Calu3 (cell line): ENCODE data around the gene TSSC4. TPM values are rescaled to one million over a fixed set of nuclear protein-coding genes. Genes with fewer than 3 reads are reported as not detected.

ENCODE experiments used
- Bru-seq: library from RNA; stranded (reverse); fragments of 400-500 nt; gene quantifications from one replicate; lab custom pipeline; 2021; lab: Mats Ljungman, UMichigan
- BruChase-seq, 2 experiments: library from RNA; stranded (reverse); fragments of 400-500 nt; gene quantifications; one replicate each; lab custom pipeline; 2021; lab: Mats Ljungman, UMichigan
- BruUV-seq: library from RNA; stranded (reverse); fragments of 400-500 nt; replicated peaks from 2 replicates; lab custom pipeline; 2021; lab: Mats Ljungman, UMichigan
- CTCF ChIA-PET: fragments of 300-600 bp; sonication (Branson Sonifier 250); formaldehyde crosslinking; loops from one replicate; lab custom pipeline; 2022; ENCODE audit warnings: antibody characterized with exemption; lab: Charles Lee
- DNase-seq: peaks from one replicate; pipeline ENCODE4 v3.0.0; 2022
- H3K27ac Mint-ChIP-seq: one replicate; pipeline ENCODE4 v1.8.0; 2022; ENCODE audit warnings: mixed read lengths; ENCODE audit not compliant: unreplicated experiment
- H3K27me3 Mint-ChIP-seq: one replicate; pipeline ENCODE4 v1.8.0; 2022; ENCODE audit warnings: mixed read lengths; ENCODE audit not compliant: unreplicated experiment
- H3K36me3 Mint-ChIP-seq: one replicate; pipeline ENCODE4 v1.8.0; 2022; ENCODE audit warnings: mild to moderate bottlenecking, moderate library complexity, mixed read lengths; ENCODE audit not compliant: insufficient read depth, unreplicated experiment
- H3K4me1 Mint-ChIP-seq: one replicate; pipeline ENCODE4 v1.8.0; 2022; ENCODE audit warnings: mild to moderate bottlenecking, low read depth, mixed read lengths; ENCODE audit not compliant: unreplicated experiment
- H3K4me3 Mint-ChIP-seq: one replicate; pipeline ENCODE4 v1.8.0; 2022; ENCODE audit warnings: mild to moderate bottlenecking, low read depth, moderate library complexity, mixed read lengths; ENCODE audit not compliant: unreplicated experiment
- H3K9me3 Mint-ChIP-seq: one replicate; pipeline ENCODE4 v1.8.0; 2022; ENCODE audit warnings: low read depth, mixed read lengths; ENCODE audit not compliant: unreplicated experiment
- CTCF ChIP-seq: fragments of 200-600 bp; IDR thresholded peaks from one replicate; pipeline ENCODE4 v1.8.0; 2022; ENCODE audit warnings: antibody characterized with exemption; ENCODE audit not compliant: unreplicated experiment
- intact Hi-C: fragments of 100-400 bp; cut with micrococcal nuclease; formaldehyde crosslinking; loops from one replicate; pipeline ENCODE4 v1.10.0; 2022; ENCODE audit not compliant: unreplicated experiment
- long read RNA-seq: library from polyadenylated mRNA; stranded (forward); transcript quantifications from one replicate; pipeline ENCODE4 v2.0.0, GENCODE V29; 2022
- total RNA-seq: library from RNA; stranded (reverse); gene quantifications from 2 replicates; pipeline ENCODE4 v1.2.3, GENCODE V29; 2022

The TSSC4 gene
- 49.4 and 51.9 TPM in 2 replicates for total RNA-seq
- Bru-seq, nascent RNA: percentile 63 among the genes with signal in this experiment
- BruChase-seq, experiment 1, labeled RNA remaining after a 6-hour chase: percentile 73 among the genes with signal in this experiment
- BruChase-seq, experiment 2, labeled RNA remaining after a 2-hour chase: percentile 79 among the genes with signal in this experiment
- long read RNA-seq, transcript TSSC4-201 (3 exons, 1,686 nt): major isoform, 62 of 72 reads
- long read RNA-seq, partial matches to known transcripts: 2 of 72 reads
- long read RNA-seq, other reads (novel, unspliced or antisense): 4 of 72 reads

- intact Hi-C loops: no loop called here
- peak; percentile 98 for DNase-seq
- CTCF ChIA-PET: interaction anchor here (0.6 to 3.2 kb wide), 16 partner anchors 13 to 733 kb away, joined by 3 to 23 read pairs (median 6); partner anchors contain the start of gene CD81
Observed at GRCh38 chr11:2400069-2400761, at the start of gene TSSC4. TSSC4 (plus strand) TSS chr11:2400750; CDS start chr11:2402634, 1,884 bp downstream.

GRCh38 chr11:2351701-2352100 lies 48.8 kb upstream of the TSSC4 start:
- peaks cover 97% of the 10 kb centered on the region for H3K27me3 Mint-ChIP-seq
- no TSS peak for BruUV-seq
- DNase-seq: no peak
- peaks cover 4% of the 10 kb centered on the region for H3K9me3 Mint-ChIP-seq
- H3K36me3 Mint-ChIP-seq: no peaks in the 10 kb centered on the region
- intact Hi-C loops: no loop called here
- no peak overlapping the region for H3K4me3 Mint-ChIP-seq
- no peak overlapping the region for H3K27ac Mint-ChIP-seq
- H3K4me1 Mint-ChIP-seq: no peaks in the 10 kb centered on the region
- CTCF ChIA-PET: no interaction called here
- no peak for TF ChIP-seq CTCF

More at GRCh38 chr11:2400069-2400761, at the start of gene TSSC4:
- Mint-ChIP-seq H3K27ac (peak within 1 kb of the TSS; percentile 91), H3K4me3 (peak within 1 kb of the TSS; percentile 98), H3K9me3 (no peaks in the 10 kb centered on the region), H3K27me3 (no peaks in the 10 kb centered on the region), H3K36me3 (peaks cover 61% of the 10 kb centered on the region), H3K4me1 (no peaks in the 10 kb centered on the region)
- no TSS peak for BruUV-seq
- TF ChIP-seq CTCF: peak; percentile 92

- CTCF ChIA-PET: no interaction called here
- no peak for TF ChIP-seq CTCF
- no peak overlapping the region for H3K4me3 Mint-ChIP-seq
Observed at GRCh38 chr11:2352420-2352819, 48.1 kb upstream of the TSSC4 start.

GRCh38 chr11:2355000-2355644 lies 45.4 kb upstream of the TSSC4 start:
- DNase-seq: no peak
- Mint-ChIP-seq H3K9me3 (no peaks in the 10 kb centered on the region), H3K27me3 (peaks cover 78% of the 10 kb centered on the region), H3K36me3 (no peaks in the 10 kb centered on the region), H3K27ac (no peak overlapping the region), H3K4me3 (no peak overlapping the region), H3K4me1 (no peaks in the 10 kb centered on the region)
- no peak for TF ChIP-seq CTCF
- intact Hi-C loops: no loop called here
- CTCF ChIA-PET: no interaction called here
- BruUV-seq: no TSS peak

More at GRCh38 chr11:2352420-2352819, 48.1 kb upstream of the TSSC4 start:
- Mint-ChIP-seq H3K4me1 (no peaks in the 10 kb centered on the region), H3K27me3 (peaks cover 93% of the 10 kb centered on the region), H3K36me3 (no peaks in the 10 kb centered on the region), H3K27ac (no peak overlapping the region), H3K9me3 (peaks cover 4% of the 10 kb centered on the region)
- DNase-seq: no peak
- BruUV-seq: no TSS peak
- intact Hi-C loops: no loop called here
